GM19193 (cell line): ENCODE measurements around the gene SLC25A17.

Experiments used
- POLR2A ChIP-seq: IDR thresholded peaks from 4 replicates; pipeline ENCODE4 v1.6.1; 2011; ENCODE audit not compliant: insufficient read depth, insufficient read length; ENCODE audit errors: extremely low read depth

Gene SLC25A17

DNA sequence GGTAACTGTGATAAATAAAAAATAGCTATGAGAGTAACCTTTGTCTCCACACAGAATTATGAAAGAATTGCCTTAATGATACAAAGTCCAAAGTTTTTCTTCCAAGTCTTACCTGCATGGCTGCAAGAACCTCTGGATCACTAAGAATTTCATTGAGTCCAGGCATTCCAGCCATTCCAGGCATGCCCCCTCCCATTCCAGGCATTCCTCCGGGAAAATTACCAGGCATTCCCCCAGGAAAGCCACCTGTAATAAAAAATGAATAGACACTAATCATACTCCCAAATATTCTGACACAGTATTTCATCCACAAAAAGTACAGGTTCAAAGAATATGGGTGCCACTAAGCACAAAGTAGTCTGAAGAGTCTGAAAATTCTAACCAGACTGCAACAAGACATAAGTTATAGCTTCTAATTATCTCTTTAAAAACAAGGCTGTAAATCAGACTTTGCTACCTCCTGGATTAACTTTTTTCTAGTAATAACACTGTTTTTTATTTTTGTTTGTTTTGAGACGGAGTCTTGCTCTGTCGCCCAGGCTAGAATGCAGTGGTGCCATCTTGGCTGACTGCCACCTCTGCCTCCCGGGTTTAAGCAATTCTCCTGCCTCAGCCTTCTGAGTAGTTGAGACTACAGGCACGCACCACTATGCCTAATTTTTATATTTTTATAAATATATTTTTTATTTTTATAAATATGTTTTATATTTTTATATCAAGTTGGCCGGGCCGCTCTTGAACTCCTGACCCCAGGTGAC lies 8.0 kb upstream of the SLC25A17 start:
- no peak for TF ChIP-seq POLR2A

- no peak for TF ChIP-seq POLR2A
These were observed 4.3 kb upstream of the SLC25A17 start for GRCh38 chr22:40823426-40823825.

GRCh38 chr22:40819599-40820140 lies 524 bp upstream of the SLC25A17 start:
- TF ChIP-seq POLR2A: no peak

DNA sequence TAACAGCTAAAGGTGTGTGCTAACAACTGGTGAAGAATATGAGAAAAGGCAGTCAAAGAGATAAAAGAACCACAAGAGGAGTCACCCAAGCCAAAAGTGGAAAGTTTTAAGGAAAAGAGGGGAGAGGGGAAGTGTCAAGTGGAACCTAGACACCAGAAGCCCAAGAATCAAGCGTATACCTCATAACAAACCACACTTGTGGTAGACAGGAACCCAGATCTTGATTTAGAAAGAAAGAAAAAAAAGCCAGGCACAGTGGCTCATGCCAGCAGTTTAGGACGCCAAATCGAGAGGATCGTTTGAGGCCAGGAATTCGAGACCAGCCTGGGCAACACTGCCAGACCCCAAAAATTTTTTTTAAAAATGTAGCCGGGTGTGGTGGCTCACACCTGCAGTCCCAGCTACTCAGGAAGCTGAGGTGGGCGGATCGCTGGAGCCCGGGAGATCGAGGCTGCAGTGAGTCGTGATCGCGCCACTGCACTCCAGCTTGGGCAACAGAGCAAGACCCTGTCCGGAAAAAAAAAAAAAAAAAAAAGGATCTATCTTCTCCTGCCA lies 877 bp downstream of the SLC25A17 start:
- TF ChIP-seq POLR2A: no peak

DNA sequence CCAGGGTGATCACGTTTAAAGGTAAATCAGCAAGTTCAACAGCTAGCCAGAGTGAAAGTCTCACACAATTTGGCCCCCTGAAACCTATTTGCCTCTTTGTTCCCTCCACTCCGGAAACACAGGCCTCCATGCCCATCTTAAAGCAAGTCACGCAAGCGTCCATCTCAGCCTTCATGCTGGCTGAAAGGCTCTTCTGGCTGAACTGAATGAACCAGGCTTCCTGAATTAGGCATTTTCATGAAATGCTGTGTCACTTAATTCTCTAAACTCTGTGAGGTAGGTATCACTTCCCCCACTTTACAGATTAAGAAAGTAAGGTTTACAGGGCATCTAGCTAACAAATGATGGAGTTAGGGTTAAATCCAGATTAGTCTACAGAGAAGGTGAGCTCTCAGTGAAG lies 1.4 kb downstream of the SLC25A17 start:
- no peak for TF ChIP-seq POLR2A

GRCh38 chr22:40813912-40814315 lies 5.2 kb downstream of the SLC25A17 start:
- no peak for TF ChIP-seq POLR2A

DNA sequence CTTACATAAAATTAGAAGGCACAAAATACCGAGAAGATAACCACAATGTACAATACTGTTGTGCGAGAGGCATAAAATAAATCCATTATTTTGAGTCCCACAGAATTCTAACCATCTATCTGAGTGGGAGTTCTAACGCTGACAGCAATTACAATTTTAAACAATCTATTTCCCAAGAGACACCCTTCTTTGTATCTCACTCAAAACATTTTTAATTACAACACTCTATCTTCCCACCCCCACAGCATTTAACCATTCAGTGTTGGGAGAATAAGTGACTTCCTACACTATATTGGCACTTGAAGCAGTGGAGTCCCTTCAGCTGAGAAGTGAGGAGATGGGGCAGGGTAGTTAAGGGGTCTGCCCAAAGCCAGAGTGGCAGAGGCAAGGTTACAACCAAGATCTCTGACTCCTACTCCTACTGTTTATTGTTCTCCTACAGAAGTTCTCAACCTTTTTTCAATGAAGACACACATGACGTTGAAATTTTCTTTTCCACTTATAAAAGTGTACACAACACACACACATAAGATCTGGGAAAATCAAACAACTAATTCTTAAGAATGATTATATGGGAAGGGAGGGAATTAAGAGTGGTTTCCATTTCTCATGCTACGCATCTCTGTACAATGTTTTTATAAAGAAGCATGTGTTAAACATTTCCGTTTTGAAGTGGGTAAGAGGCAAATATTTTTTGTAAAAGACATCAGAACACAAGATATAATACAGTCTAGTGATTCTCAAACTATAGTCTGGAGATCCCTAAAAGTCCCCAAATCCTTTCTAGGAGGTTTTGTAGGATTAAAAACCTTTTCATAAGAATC lies 10.9 kb downstream of the SLC25A17 start:
- TF ChIP-seq POLR2A: no peak

- TF ChIP-seq POLR2A: no peak
These were observed 12.4 kb downstream of the SLC25A17 start for GRCh38 chr22:40806711-40807110.

- no peak for TF ChIP-seq POLR2A
These were observed 13.4 kb downstream of the SLC25A17 start for GRCh38 chr22:40805699-40806203.

DNA sequence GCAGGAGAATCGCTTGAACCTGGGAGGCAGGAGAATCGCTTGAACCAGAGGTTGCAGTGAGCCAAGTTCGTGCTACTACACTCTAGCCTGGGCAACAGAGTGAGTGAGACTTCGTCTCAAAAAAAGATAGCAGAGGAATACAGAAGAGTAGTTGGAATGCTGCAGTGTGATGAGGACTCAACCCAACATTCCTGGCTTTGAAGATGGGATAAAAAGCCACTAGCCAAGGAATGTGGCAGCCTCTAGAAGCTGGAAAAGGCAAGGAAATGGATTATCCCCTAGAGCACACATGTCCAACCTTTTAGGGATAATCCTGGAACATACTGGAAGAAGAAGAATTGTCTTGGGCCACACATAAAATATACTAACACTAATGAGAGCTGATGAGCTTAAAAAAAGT lies 13.9 kb downstream of the SLC25A17 start:
- no peak for TF ChIP-seq POLR2A

GRCh38 chr22:40803321-40803720 lies 15.8 kb downstream of the SLC25A17 start:
- no peak for TF ChIP-seq POLR2A

DNA sequence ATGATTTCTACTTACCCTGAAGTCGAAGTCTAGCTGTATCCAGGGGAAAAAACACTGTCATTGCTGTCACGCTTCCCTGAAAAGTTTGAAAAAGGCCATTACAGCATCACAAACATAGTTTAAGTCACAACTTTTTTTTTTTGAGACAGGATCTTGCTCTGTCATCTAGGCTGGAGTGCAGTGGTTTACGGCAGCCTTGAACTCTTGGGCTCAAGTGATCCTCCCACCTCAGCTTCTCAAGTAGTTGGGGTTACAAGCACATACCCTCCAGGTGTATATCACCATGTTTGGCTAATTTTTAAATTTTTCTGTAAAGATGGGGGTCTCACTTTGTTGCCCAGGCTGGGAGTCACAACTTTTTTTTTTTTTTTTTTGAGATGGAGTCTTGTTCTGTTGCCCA lies 20.1 kb downstream of the SLC25A17 start:
- TF ChIP-seq POLR2A: no peak

DNA sequence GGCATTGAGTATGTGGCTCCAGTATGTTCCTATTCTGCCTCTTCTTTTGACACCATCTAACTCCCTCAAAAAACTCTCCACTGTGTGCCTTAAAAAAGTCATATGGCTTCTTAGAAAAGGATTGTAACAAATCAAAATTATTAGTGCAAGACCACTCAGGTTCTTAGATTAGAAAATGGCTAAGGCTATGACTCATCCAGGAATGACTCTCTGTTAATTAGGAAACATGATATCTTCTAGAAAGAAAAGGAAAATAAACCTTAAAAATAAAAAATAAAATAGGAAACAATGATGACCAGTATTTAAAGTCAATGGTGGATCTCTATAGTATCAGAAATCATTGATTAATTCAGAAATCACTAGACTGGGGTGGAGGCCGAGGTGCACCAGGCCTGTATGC lies 21.7 kb downstream of the SLC25A17 start:
- no peak for TF ChIP-seq POLR2A

DNA sequence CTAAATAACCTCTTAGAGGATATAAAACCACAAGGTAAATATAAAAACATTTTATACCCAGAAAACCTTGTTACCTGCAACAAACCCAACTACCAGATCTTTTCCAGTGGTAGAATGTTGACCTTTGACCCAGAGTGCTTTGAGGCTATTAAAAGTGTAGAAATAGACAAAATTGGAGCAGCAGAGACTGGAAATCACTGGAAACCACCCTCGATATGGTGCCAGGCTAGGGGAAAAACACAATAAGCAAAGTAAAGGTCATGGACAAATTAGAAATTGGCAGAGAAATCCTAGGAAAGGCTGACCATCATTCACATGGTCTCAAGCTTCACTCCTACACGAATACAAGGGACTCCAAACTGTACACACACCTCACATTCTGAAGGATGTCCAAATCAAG lies 26.7 kb downstream of the SLC25A17 start:
- TF ChIP-seq POLR2A: no peak

DNA sequence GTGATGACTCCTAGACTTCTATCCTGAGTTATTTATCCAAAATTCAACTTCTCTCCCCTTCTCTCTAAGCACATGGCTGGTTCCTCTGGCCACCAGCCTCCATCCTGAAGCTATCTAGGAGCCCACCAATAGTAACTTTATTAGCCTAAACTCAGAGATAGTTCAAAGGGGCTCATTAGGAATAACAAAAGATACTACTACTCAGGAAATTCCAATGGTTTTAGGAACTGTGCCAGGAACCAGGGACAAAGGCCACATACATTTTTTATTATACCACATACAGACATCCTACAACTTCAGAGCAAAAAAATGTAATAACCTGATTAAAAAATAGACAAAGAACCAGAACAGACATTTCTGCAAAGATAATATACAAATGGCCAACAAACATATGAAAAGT lies 27.9 kb downstream of the SLC25A17 start:
- TF ChIP-seq POLR2A: no peak
